Right lobe of liver (tissue), 4 donors: ENCODE results near the gene RHEBL1.

Experiments used
- CTCF ChIP-seq, 4 donors: fragments of 200-600 bp in 3 of 4; fragments of 450-650 bp in 1 of 4; IDR thresholded peaks; one replicate each; pipeline versions ENCODE4 v1.5.1 to v1.8.0; 2016 to 2022; ENCODE audit warnings: antibody characterized with exemption in 4 of 4, mild to moderate bottlenecking in 2 of 4
- POLR2A ChIP-seq: fragments of 450-650 bp; IDR thresholded peaks from one replicate; pipeline ENCODE4 v1.6.1; 2017; ENCODE audit warnings: antibody characterized with exemption, mild to moderate bottlenecking
- donor health status: DM: no; HTN: no; CAD: no.
- donor health status: DM: no; HTN: no; CAD: no.
- donor health status: DM: no; HTN: yes; CAD: no.

- TF ChIP-seq CTCF (IDR thresholded peaks at IDR 0.05) (no peak), POLR2A (no peak)
These were observed 14.7 kb upstream of the RHEBL1 start for GRCh38 chr12:49084438-49084837.
